Neural progenitor cell (in vitro differentiated cells): ENCODE results near the gene PIP5K1B.

Source experiments
- CTCF ChIP-seq: fragments of 200-600 bp; sonication (generic); IDR thresholded peaks from 2 replicates; pipeline ENCODE4 v1.5.1; 2017; ENCODE audit warnings: antibody characterized with exemption, mild to moderate bottlenecking
- EZH2 ChIP-seq: fragments of 200-600 bp; sonication (generic); IDR thresholded peaks from 2 replicates; pipeline ENCODE4 v1.6.1; 2017; ENCODE audit warnings: antibody characterized with exemption, mild to moderate bottlenecking, moderate library complexity
- EZH2phosphoT487 ChIP-seq: fragments of 200-600 bp; sonication (generic); IDR thresholded peaks from 2 replicates; pipeline ENCODE4 v1.6.1; 2017; ENCODE audit warnings: antibody characterized with exemption

GRCh38 chr9:68832861-68833518 lies 128.0 kb downstream of the PIP5K1B start:
- TF ChIP-seq EZH2, result no peak
- no peak for TF ChIP-seq CTCF
- TF ChIP-seq EZH2phosphoT487, result no peak
